WI38 (cell line): ENCODE data around the gene EGLN2.
"Not testable (repeated sequence)": the region's sequence is repeated elsewhere in the genome, so short reads cannot be mapped to it uniquely, and the experiment has no call there.

Source experiments
- H3K4me3 ChIP-seq: 2 replicates; pipeline ENCODE4 v1.5.1; 2011; ENCODE audit warnings: low read depth, mild to moderate bottlenecking, control low read depth, low read length
- TF ChIP-seq, protein P1 (sequence below): IDR thresholded peaks from 2 replicates; pipeline ENCODE4 v1.5.1; 2012; ENCODE audit warnings: low read depth, mild to moderate bottlenecking, control low read depth, low read length

EGLN2 gene

DNA sequence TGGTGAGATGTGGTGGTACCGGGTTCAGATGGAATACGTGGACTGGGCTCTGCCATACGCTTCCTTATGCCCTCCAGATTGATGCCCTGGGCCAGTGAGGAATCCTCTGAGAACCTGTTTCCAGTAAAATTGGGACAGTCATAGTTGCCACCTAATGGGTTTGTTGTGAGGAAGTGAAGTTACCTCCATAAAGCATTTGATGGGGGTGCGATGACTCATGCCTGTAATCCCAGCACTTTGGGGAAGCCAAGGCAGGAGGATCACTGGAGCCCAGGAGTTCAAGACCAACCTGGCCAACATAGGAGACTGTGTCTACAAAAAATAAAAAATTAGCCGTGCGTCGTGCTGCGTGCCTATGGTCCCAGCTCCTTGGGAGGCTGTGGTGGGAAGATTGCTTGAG lies 43.2 kb upstream of the EGLN2 start:
- TF ChIP-seq, protein P1, sequence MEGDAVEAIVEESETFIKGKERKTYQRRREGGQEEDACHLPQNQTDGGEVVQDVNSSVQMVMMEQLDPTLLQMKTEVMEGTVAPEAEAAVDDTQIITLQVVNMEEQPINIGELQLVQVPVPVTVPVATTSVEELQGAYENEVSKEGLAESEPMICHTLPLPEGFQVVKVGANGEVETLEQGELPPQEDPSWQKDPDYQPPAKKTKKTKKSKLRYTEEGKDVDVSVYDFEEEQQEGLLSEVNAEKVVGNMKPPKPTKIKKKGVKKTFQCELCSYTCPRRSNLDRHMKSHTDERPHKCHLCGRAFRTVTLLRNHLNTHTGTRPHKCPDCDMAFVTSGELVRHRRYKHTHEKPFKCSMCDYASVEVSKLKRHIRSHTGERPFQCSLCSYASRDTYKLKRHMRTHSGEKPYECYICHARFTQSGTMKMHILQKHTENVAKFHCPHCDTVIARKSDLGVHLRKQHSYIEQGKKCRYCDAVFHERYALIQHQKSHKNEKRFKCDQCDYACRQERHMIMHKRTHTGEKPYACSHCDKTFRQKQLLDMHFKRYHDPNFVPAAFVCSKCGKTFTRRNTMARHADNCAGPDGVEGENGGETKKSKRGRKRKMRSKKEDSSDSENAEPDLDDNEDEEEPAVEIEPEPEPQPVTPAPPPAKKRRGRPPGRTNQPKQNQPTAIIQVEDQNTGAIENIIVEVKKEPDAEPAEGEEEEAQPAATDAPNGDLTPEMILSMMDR = no peak
- H3K4me3 ChIP-seq = no peak overlapping the region

DNA sequence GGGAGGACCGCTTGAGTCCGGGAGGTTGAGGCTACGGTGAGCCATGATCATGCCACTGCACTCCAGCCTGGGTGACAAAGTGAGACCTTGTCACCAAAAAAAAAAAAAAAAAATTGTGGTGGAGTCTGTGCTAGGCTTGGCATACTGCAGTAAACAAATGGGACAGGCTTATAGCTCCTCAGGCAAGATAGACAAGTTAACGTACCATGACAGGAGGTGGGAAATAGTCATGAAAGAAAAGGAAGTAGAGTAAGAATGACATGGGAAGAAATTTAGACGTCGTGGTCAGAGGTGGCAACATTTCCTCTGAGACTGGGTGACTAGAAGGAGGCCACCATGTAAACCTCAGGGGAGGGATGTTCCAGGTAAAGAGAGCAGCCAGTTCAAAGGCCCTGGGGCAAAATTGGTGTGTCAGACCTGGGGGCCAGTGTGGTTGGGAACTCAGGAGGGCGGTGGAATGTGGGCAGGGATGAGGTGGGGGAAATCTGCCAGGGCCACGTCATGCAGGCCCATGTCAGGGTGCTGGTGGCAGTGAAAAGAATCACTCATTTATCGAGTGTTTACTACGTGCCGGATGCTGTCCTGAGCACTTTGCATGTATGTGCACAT lies 42.4 kb upstream of the EGLN2 start:
- no peak overlapping the region for H3K4me3 ChIP-seq
- TF ChIP-seq, protein P1 = no peak

DNA sequence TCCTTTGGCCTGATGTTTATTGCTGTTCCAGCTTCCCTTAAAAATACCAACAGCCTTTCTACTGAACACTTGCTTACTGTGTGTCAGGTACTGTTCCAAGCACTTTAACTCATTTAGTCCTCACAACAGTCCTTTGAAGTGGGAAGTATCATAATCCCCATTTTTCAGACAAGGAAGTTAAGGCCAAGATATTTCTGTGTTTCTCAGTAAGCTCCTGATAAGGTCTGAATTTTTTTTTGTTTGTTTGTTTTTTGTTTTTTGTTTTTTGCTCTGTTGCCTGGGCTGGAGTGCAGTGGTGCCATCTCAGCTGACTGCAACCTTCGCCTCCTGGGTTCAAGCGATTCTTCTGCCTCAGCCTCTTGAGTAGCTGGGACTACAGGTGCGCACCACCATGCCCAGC lies 40.5 kb upstream of the EGLN2 start:
- TF ChIP-seq, protein P1 = no peak
- no peak overlapping the region for H3K4me3 ChIP-seq

DNA sequence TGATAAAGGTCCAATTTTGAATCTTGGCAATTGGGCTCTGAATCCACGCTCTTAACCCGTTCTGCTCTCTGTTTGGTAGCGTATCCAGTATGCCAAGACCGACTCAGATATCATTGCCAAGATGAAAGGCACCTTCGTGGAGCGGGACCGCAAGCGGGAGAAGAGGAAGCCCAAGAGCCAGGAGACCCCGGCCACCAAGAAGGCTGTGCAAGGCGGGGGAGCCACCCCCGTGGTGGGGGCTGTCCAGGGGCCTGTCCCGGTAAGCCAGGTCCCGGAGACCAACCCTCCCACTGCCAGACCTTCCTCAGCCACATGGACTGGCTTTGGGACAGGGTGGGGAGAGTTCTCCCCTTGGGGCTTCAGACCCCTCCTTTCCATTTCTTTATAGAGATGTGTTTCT lies 39.6 kb upstream of the EGLN2 start:
- TF ChIP-seq, protein P1 = no peak

DNA sequence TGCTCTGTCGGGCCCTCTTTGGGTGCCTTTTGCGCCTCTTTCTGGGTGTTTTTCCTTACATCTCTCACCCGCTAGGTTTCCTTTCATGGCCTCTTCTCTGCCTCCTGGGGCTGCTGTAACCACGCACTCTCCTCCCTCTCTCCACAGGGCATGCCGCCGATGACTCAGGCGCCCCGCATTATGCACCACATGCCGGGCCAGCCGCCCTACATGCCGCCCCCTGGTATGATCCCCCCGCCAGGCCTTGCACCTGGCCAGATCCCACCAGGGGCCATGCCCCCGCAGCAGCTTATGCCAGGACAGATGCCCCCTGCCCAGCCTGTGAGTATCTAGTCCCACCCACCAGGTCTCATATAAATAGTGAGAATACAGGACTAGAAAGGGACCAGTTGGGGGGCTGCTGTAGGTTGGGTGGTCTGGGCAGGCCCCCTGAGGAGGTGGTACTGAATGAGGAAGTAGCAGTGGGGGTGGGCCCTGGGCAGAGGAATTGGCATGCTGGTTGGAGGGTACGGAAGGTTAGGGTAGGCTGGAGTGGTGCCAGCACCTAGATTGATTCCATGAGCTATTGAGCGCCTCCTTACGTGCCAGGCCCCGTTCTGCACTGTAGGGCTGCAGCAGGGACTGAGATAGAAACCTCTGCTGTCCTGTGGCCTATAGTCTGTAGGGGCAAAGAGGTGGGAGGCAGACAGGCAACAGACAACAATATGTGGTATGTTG lies 36.1 kb upstream of the EGLN2 start:
- TF ChIP-seq, protein P1 = no peak
- no peak overlapping the region for H3K4me3 ChIP-seq

More for the DNA sequence above, 39.6 kb upstream of the EGLN2 start:
- no peak overlapping the region for H3K4me3 ChIP-seq

DNA sequence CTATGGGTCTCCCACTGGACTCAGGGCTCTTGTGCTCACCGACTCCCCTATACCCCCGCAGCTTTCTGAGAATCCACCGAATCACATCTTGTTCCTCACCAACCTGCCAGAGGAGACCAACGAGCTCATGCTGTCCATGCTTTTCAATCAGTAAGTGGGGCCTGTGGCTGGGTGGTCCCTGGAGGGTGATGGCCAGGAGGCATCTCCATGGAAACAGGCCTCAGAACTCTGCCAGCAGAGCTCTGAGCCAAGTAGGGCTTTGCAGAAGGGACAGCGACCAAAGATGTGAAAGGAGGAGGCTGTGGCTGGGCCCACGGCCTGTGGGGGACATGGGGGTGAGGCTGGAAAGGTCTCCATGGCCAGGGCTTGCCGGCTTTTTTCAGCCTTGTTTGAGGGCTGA lies 35.5 kb upstream of the EGLN2 start:
- TF ChIP-seq, protein P1 = no peak
- no peak overlapping the region for H3K4me3 ChIP-seq

DNA sequence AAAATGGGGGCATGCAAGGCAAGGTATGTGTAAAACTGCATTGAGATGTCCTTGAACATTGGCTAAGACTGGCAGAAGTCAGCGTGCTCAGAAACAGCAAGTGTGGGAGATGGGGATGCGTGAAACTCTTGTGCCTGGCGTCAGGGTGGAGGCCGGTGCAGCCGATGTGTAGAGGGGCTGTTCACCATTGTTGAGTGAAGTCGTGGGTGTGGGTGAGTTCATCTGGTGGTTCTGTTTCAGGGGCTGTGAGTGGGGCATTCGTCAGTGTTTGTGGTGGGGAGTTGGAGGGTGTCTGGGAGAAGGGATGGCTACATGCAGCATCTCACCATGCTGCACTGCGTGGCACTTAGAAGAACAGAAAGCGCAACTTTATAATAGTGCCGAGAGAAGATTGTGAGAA lies 35.0 kb upstream of the EGLN2 start:
- H3K4me3 ChIP-seq = no peak overlapping the region
- TF ChIP-seq, protein P1 = no peak

DNA sequence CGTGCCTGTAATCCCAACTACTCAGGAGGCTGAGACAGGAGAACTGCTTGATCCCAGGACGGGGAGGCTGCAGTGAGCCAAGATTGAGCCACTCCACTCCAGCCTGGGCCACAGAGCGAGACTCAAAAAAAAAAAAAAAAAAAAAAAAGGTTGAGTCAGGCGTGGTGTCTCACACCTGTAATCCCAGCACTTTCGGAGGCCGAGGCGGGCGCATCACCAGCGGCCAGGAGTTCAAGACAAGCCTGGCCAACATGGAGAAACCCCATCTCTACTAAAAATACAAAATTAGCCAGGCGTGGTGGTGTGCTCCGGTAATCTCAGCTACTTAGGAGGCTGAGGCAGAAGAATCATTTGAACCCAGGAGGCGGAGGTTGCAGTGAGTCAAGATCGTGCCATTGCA lies 32.6 kb upstream of the EGLN2 start:
- not testable (repeated sequence) for H3K4me3 ChIP-seq
